NCI-H82 treated with DMSO at 0.1 percent for 48 hours (cell line): ENCODE results near the gene CALCOCO2.
A peak's percentile ranks its signal among the peaks of the same experiment; 100 is the strongest.
"Not testable (repeated sequence)": the region's sequence is repeated elsewhere in the genome, so short reads cannot be mapped to it uniquely, and the experiment has no call there.

Experiments
- DNase-seq: peaks from one replicate; lab custom pipeline; 2025; ENCODE audit not compliant: unreplicated experiment; lab: John Stamatoyannopoulos, UW

The CALCOCO2 gene

GRCh38 chr17:48830840-48831548, at the start of gene CALCOCO2:
Gene CALCOCO2, plus strand, starts transcription at chr17:48831035. Its CDS starts 10,673 bp downstream, at chr17:48841708.
- peak; percentile 87 for DNase-seq

DNA sequence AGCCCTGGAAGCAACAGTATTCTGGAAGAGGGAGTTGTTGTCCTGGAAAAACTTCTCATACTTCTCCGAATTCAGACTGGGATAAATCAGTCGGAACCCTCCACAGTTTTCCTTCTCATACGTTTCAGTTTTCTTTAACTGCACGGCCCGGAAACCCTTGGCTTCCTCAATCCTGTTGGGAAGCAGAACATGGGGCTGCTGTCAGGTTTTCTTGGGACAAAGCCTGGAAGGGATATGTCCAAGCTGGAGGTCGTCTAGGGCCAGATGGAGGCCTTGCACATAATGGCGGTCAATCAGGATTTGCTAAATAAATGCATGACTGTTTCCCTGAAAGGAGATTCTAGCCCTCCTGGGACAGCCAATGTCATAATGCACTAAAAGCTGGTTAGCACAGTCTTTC, 43.0 kb upstream of the CALCOCO2 start:
- DNase-seq = no peak

GRCh38 chr17:48790607-48791127, 40.2 kb upstream of the CALCOCO2 start:
- no peak for DNase-seq

DNA sequence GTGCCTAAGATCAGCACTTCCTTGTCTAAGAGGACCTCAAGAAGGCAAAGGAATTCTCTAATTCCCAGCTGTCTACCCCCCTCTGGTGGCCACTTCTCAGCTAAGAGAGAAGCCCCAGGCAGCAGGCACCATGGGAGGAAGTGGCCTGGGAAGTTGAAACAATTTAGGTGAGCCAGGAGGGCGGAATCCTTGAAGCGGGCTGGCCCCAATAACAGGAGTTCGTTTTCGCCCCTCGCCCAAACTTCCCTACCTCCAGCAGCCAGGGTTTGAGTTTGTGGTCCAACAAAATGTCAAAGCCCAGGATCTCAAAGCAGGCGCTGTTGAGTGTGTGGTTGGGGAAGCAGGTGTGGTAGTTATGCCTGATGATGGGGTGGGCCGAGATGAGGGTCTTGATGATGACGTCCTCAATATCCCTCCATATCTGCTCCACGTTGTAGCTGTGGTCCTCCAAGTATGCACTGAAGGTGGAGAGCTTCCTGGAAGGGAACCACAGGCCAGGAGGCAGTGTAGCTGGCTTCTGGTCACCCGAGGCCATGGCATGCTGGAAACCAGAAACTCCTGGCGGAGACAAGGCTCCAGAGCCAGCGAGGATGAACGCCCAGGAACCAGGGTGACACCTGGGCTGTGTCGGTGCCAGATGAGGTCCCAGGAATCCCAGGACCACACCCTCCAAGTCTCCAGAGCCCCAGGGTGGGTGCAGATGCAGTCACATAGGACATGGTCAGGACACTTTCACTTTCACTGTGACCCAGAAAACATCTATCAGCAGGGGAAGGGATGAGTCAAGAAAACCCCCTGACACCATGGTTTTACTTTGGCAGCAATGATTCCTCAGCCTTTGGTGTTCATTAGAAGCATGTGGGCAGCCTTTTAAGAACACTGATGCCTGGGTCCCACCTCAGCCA, 39.5 kb upstream of the CALCOCO2 start:
- DNase-seq = no peak

- no peak for DNase-seq
Observed at GRCh38 chr17:48792033-48792798, 38.6 kb upstream of the CALCOCO2 start.

GRCh38 chr17:48795444-48796162, 35.2 kb upstream of the CALCOCO2 start:
- no peak for DNase-seq

GRCh38 chr17:48796163-48796522, 34.7 kb upstream of the CALCOCO2 start:
- not testable (repeated sequence) for DNase-seq

DNA sequence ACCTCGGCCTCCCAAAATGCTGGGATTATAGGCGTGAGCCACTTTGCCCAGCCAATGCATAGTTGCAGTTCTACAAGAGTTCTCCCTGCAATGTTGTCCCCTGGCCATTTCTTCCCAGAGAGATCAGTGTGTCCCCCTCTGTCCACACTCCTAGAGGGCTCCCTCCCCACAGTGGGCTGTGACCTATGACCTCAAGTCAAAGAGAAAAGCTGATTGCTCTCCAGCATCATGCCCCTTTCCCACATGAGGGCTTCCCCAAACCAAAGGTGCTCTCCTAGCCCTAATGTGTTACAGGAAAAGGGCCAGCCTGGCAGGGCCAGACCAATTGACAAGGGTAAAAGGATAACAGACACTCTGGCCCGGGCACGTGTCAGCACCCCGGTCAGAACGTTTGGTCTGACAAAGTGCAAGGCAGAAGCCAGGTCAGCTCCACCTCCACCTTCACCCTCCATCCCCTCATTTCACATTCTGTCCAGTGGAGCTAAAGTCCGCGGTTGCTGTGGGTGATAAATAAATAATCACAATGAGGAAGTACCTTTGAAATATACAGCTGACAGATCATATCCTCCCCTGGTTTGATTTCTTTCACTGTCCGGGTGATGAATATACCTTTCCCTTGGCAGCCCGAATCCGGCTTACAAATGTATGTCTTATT, 31.6 kb upstream of the CALCOCO2 start:
- DNase-seq = no peak

GRCh38 chr17:48800626-48801217, 30.1 kb upstream of the CALCOCO2 start:
- DNase-seq = no peak

DNA sequence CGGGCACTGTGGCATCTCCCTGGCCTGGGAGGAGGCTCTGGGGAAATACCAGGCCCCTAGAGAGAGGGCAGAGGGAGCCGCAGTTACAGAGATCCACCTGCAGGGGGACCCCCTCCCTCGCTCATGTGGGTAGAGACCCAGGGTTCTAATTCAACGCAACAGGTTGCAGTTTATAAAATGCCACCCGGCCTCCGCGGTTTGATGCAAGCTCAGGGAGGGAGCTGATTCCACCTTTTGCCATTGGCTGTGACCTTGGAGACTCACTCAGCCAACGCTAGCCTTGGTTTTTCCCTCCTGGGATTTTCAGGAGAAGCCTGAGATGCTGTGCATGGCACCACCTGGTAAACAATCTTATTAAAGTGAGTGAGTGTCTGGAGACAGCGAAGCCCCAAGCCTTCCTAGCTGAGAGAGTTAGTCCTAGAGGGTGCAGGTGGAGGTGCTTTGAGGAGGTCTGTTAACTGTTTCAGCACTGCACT, 25.9 kb upstream of the CALCOCO2 start:
- DNase-seq = peak; percentile 71

- DNase-seq = no peak
Observed at GRCh38 chr17:48809182-48809581, 21.7 kb upstream of the CALCOCO2 start.

DNA sequence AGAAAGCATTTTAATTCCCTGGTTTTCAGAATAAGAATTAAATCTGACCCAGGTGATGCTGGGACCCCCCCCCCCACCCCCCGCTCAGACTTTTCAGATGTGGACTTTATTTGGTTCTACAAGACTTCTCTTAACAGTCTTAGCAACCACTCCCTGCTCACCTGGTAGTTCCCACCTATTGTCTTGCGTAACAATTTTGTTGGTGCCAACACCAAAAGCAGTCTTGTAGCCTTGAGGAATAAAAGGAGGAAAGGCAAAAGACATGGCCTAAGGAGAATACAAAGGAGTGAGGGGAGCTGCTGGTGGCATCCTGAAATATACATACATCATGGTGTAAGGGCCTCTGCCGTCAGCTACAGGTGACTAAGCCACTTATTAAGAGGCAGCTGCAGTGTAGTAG, 18.8 kb upstream of the CALCOCO2 start:
- no peak for DNase-seq

- no peak for DNase-seq
Observed at GRCh38 chr17:48814504-48814903, 16.3 kb upstream of the CALCOCO2 start.

DNA sequence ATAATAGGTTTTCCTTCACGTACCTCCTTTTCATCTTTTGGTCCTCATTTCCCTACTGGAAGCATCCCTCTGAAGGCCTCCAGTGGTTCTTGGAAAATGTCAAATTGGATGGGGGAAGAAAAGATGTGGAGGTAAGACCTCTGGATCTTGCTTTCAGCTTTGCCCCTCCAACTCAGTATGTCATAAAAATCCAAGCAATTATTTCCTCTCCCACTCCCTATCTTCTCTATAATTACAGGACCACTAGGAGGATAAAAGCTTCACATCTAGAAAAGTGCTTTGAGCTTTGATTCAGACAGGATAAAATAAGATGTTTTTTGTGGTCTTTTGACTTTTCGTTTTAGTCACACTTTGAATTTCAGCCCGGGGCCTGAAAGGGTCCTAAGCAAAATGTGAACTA, 15.5 kb upstream of the CALCOCO2 start:
- no peak for DNase-seq

- no peak for DNase-seq
Observed at GRCh38 chr17:48816438-48816773, 14.4 kb upstream of the CALCOCO2 start.

- peak; percentile 92 for DNase-seq
Observed at GRCh38 chr17:48816774-48817590, 13.9 kb upstream of the CALCOCO2 start, which contains the start of gene TTLL6. Gene TTLL6, minus strand, starts transcription at chr17:48817229. Its CDS starts 157 bp downstream, at chr17:48817072.

DNA sequence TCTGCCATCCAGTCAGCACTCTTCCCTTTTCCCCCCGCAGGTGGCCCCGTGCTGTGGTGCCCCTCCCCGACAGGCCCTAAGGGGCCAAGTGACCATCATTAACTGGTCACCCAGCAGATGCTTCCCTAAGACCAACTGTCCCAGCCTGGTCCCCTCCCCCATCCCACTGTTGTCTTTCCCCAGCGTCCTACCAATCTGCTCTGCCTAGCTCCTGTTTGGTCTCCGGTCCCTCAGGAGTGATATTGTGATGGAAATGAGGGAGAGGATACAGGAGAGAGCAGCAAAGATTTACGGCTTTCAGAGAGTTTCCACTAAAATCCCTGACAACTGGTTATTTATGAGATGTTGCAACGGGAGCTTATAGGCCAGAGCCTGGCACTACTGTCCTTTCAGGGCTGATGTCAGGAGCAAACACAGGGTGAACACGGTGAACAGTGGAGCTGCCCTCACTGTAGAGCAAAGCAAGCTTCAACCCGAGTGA, 12.4 kb upstream of the CALCOCO2 start:
- DNase-seq = no peak

GRCh38 chr17:48819466-48819865, 11.4 kb upstream of the CALCOCO2 start:
- DNase-seq = no peak

- DNase-seq = not testable (repeated sequence)
Observed at GRCh38 chr17:48820936-48821335, 9.9 kb upstream of the CALCOCO2 start.
